GM21526 (cell line): ENCODE results near the gene NMNAT3.
"Not testable (repeated sequence)": the region's sequence is repeated elsewhere in the genome, so short reads cannot be mapped to it uniquely, and the experiment has no call there.

Experiments
- ATAC-seq: cut with Tn5 transposase; IDR thresholded peaks from one replicate; pipeline ENCODE4 v1.9.1; 2021; ENCODE audit warnings: moderate library complexity; ENCODE audit not compliant: unreplicated experiment, low FRiP score

Gene NMNAT3

GRCh38 chr3:139588450-139588849 is 89.3 kb downstream of the NMNAT3 start:
- no peak for ATAC-seq

DNA sequence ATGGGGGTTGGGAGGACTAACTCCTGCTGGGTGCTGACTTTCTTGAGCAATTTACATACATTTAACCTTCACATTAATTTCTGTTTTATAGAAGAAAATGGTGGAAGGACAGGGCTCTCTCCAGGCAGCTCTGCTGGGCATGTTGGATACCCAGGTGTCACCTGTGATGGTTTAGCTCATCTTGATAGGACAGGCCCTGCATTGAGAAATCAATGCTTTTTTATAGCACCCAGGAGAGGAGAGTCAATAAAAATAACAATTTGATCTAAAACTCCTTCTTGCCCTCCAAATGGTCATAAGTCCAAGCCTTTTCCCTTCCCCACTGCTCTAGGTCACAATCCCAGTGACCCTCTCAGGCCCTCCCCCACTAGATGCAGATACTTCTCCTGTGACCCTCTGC is 90.0 kb downstream of the NMNAT3 start:
- no peak for ATAC-seq

DNA sequence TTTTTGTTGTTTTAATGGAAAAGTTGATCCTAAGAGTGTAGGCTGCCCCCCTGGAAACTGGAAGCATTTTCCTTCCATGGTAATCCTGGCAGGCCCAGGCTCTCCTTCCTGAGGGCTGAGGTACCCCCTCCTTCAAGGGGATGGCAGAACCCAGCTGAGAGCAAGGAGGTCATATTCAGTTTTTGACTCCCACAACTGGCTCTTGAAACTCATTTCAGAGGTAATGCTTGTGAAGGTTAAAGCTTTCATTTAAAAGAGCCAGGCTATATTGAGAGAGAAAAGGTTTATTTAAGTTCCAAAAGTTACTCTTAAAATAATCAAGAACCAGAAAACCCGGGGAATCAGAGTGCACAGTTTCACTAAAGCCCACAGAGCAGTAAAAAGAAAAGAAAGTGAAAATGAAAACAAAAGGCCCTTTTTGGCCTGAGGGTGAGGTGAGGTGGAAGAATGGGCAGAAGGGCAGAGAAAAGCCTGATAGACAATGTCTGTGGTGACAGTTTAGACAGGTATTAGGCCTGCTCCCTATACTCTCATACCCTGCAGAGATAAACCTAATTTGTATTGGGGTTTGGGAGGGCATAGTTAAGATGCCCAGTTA is 91.3 kb downstream of the NMNAT3 start:
- peak; percentile 86 for ATAC-seq

GRCh38 chr3:139585820-139586219 is 92.0 kb downstream of the NMNAT3 start:
- ATAC-seq: no peak

GRCh38 chr3:139583651-139584050 is 94.1 kb downstream of the NMNAT3 start:
- not testable (repeated sequence) for ATAC-seq

DNA sequence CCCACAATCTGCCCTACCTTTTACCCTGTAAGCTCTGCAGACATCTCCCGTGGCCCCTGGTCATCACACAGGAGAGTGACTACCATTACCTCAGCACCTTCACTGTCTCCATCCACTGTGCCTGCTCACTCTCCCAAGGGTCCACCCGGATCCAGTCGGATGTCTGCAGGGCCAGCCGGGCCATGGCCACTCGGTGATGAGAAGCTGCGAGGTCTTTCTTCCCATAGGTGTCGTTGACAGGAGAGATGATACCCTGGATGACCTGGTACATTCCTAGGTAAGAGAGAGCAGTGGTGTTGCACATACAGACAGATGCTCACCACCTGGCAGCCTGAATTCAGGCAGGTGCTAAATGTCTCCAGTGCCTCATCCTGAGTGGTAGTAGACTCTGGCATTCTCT is 99.0 kb downstream of the NMNAT3 start:
- ATAC-seq: no peak

GRCh38 chr3:139577909-139578308 is 99.9 kb downstream of the NMNAT3 start:
- no peak for ATAC-seq

- ATAC-seq: no peak
These were observed 100.4 kb downstream of the NMNAT3 start for GRCh38 chr3:139577346-139577745.

GRCh38 chr3:139574026-139574947 is 103.5 kb downstream of the NMNAT3 start:
- no peak for ATAC-seq

DNA sequence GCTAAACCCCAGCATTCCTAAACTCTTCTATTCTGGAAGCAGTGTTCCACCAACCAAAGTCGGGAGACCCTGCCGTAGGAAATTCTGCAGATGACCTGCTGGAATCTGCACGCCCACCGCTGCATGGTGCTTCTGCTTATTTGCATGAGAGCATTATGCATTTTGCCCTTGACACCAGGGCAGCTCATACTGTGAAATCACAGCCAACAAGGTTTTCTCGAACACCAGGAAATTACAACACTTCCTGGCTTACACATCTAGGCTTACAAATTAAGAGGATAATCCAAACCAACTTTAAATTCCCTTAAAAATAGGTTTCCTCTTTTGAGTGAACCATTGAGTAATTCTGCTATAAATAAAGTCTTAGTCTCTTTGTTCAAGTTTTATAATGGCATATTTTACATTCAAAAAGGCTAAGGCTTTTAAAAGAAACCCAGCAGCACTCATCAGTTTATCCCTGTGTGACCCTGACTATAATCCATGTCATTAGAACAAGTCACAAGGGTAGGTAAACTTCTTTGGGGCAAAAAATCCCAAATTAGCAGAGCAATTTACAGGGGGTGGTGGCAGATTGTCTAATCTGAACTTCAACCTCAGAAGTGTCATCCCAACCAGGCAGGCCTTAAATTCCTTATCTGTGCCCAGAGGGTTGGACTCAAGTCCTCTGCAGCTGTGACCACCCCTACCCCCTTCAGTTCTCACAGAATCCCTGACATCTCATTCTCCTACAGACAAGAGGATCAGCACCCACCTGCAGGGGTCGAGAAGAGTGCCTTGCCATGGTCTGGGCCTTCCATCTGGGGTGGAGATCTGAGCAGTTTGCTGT is 104.7 kb downstream of the NMNAT3 start:
- ATAC-seq: no peak

DNA sequence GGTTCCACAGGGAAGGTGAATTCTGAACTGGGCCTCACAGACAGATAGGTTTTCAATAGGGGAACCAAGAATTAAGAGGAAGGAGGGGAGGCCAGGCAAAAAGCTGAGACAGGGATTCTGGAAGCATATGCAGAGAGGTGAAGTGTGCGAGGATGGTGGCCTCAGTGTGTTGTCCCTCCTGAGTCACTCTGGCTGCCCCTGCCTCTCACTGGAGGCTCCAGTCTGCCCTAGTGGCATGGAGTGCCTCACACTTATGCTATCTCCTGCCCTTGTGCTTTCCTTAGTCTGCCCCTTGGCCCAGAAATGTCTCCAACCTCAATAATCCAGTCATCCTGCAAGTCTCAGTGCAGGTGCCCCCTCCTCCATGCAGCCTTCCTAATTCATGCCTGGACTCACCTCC is 106.1 kb downstream of the NMNAT3 start:
- no peak for ATAC-seq

DNA sequence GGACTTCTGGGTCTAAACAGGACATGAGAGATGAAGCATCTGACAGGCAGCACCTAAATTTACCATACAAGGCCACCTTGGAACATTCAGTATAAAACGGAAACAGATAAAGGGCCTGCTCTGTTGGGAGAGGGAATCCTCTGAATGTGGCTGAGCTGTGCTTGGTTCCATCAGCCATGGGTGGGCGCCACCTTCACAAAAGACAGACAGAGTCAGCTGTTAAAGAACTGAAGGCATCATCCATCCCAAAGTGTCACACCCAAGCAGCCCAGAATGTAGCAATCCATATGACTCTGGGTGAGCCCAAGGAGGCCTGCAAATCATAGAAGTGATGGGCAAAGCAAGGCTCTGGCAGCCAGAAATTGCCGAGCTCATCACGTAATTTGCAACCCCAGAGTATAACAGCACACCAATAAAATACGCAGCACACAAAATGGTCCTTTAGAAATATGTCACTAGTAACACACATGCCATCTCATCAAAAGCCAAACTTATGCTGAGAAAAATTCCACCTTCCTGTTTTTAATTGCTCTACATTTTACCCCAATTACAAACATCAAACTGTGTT is 113.4 kb downstream of the NMNAT3 start:
- no peak for ATAC-seq

DNA sequence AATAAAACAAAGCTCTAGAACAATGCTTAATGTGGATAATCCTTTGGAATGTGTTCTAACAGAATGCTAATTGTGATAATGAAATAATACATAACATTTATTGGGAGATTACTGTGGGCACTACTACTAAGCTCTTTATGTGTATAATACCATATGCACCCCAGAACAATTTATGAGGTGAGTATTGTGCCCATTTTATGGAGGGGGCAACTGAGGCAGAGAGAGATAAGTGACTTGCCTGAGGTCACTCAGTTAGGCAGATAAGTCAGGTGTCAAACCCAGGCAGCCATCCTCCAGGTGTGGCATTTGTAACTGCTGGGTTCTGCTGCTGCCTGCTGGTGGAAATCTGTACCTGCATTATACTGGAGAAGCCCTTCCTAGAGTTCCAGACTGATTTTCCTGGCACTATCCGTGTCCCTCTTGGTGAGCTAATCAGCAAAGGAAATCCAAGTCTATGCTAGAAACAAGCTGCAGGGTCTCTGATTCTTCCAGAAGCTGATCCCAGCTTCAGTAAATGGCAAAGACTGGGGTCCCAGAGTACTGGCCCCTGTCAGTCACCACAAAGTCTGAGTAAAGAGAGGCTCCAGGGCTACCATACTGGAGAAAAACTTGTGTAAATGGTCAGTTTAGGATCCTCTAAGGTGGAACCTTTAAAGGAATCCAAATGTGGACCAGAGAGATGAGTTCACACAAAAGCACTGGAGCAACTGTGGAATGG is 115.7 kb downstream of the NMNAT3 start:
- ATAC-seq: no peak

GRCh38 chr3:139561255-139561817 is 116.4 kb downstream of the NMNAT3 start:
- ATAC-seq: no peak

GRCh38 chr3:139560411-139560810 is 117.4 kb downstream of the NMNAT3 start:
- ATAC-seq: no peak

DNA sequence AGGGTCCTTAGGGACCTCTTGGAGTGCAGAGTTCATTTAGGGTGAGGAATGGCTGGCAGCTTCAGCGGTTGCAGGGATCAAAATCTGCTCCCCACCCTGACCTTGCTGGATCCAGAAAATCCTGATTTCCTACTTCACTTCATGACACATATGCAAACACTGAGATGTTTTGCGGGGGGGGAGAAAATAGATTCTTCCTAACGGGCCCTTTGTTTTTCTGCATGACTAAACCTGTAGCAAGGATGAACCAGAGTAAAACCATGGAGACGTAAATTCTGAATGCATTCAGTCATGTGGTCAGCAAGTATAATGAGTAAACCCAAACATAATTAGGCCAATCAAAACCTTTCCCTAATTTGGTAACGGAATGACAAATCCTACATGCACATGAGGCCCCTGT is 118.2 kb downstream of the NMNAT3 start:
- no peak for ATAC-seq

DNA sequence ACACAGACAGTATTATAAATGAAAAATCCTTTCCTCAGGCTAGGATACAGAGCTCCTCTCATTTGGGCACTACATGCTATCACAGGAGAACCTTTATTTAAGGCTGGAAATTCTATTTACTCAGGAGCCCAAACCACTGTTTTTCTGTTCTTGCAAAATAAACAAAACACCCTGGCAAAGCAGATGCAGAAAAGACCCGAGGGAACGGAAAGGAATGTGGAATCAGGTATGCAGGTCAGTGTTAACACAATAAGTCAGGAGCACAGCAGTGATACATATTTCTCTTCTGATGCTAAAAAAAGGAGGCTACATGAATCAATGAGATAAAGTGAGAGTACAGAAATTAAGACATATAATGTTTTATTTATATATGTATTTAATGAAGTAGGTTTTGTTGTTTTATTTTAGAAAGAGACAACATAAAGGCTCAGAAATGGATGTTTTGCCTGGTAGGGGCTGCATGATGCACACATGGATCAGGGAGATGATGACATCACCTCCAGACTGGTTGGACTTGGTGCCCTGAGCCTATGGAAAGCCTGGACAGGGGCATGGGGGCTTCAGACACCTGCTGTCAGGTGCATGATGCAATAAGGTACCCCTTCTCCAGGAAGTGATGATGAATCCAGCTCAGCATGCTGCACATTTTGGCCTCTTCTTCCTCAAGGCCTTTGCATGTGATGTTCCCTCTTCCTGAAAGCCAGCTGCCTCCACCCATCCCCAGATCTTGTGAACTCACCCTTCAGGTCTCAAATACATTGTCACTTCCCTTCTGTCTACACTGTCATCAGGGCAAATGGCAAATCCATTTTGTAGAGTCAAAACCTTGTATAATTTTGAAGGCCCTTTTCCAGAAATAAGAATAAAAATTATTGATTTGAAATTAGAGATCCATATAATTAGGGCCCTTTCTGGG is 119.2 kb downstream of the NMNAT3 start:
- no peak for ATAC-seq

- ATAC-seq: no peak
These were observed 120.7 kb downstream of the NMNAT3 start for GRCh38 chr3:139557041-139557440.

DNA sequence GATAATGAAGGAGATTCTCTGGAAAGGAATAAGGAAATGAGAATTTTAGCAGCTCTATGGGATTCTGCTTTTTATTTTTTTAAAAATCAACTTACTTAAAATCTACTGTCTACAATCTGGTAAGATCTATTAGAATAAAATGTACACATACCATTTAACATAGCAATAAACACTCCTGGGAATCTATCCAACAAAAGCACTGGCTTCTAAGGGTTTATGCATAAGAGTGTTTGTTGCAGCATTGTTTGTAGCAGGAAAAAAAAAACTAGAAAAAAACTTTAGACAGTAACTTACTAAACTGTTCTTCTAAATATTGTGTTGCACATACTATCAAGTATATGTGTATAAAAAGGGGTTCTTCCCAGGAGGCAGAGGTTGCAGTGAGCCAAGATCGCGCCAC is 122.5 kb downstream of the NMNAT3 start:
- no peak for ATAC-seq
